Left ventricle myocardium inferior (tissue), 1 donor: ENCODE data around the gene NAP1L4. TPM values are rescaled to one million over a fixed set of nuclear protein-coding genes. Genes with fewer than 3 reads are reported as not detected.

ENCODE experiments used
- DNase-seq: peaks from one replicate; pipeline ENCODE4 v3.0.0-alpha.2; 2020
- H3K27ac ChIP-seq: fragments of 200-600 bp; replicated peaks from 2 replicates; pipeline ENCODE4 v1.8.0; 2021
- H3K27me3 ChIP-seq: fragments of 200-600 bp; 2 replicates; pipeline ENCODE4 v1.8.0; 2021; ENCODE audit warnings: low read depth
- H3K36me3 ChIP-seq: fragments of 200-600 bp; 2 replicates; pipeline ENCODE4 v1.8.0; 2021
- H3K4me1 ChIP-seq: fragments of 200-600 bp; 2 replicates; pipeline ENCODE4 v1.8.0; 2021
- H3K4me3 ChIP-seq: fragments of 200-600 bp; 2 replicates; pipeline ENCODE4 v1.8.0; 2021; ENCODE audit warnings: mild to moderate bottlenecking, moderate library complexity
- H3K9me3 ChIP-seq: fragments of 200-600 bp; replicated peaks from 2 replicates; pipeline ENCODE4 v1.8.0; 2021
- intact Hi-C: fragments of 100-400 bp; cut with micrococcal nuclease; formaldehyde crosslinking; loops from one replicate; pipeline ENCODE4 v1.11.0; 2022
- total RNA-seq: library from RNA; stranded (reverse); fragmentation: NEBNext Ultra II Directional; extraction: Animal tissue kit (Norgen Biotek cat#: 25700); gene quantifications from one replicate; pipeline ENCODE4 v1.2.1, GENCODE V29; 2021
- TF ChIP-seq, protein P1 (sequence below): fragments of 200-600 bp; IDR thresholded peaks from 2 replicates; pipeline ENCODE4 v1.8.0; 2021; ENCODE audit warnings: antibody characterized with exemption, mild to moderate bottlenecking, borderline replicate concordance
- donor health status: DM: no; HTN: yes; CAD: no; lungs with severe emphysema.

The NAP1L4 gene
- total RNA-seq, 1 donor from 2014 or later = 175 TPM

GRCh38 chr11:2945757-2946287, 46.3 kb downstream of the NAP1L4 start:
- no peaks in the 10 kb centered on the region for H3K27me3 ChIP-seq
- H3K36me3 ChIP-seq = peaks cover 38% of the 10 kb centered on the region
- H3K27ac ChIP-seq = peak overlapping the region; percentile 72
- H3K4me1 ChIP-seq = peaks cover 40% of the 10 kb centered on the region
- peak overlapping the region; percentile 49 for H3K4me3 ChIP-seq
- no peaks in the 10 kb centered on the region for H3K9me3 ChIP-seq
- intact Hi-C loops = no loop called here
- DNase-seq = no peak
- TF ChIP-seq, protein P1, sequence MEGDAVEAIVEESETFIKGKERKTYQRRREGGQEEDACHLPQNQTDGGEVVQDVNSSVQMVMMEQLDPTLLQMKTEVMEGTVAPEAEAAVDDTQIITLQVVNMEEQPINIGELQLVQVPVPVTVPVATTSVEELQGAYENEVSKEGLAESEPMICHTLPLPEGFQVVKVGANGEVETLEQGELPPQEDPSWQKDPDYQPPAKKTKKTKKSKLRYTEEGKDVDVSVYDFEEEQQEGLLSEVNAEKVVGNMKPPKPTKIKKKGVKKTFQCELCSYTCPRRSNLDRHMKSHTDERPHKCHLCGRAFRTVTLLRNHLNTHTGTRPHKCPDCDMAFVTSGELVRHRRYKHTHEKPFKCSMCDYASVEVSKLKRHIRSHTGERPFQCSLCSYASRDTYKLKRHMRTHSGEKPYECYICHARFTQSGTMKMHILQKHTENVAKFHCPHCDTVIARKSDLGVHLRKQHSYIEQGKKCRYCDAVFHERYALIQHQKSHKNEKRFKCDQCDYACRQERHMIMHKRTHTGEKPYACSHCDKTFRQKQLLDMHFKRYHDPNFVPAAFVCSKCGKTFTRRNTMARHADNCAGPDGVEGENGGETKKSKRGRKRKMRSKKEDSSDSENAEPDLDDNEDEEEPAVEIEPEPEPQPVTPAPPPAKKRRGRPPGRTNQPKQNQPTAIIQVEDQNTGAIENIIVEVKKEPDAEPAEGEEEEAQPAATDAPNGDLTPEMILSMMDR = no peak

- no peaks in the 10 kb centered on the region for H3K27me3 ChIP-seq
- peak; percentile 91 for DNase-seq
- H3K4me3 ChIP-seq = peak overlapping the region; percentile 49
- intact Hi-C loops = no loop called here
- H3K27ac ChIP-seq = peak overlapping the region; percentile 72
- H3K36me3 ChIP-seq = peaks cover 32% of the 10 kb centered on the region
- TF ChIP-seq, protein P1 = no peak
- H3K9me3 ChIP-seq = no peaks in the 10 kb centered on the region
- H3K4me1 ChIP-seq = peaks cover 46% of the 10 kb centered on the region
Observed at GRCh38 chr11:2945031-2945756, 46.9 kb downstream of the NAP1L4 start.

- TF ChIP-seq, protein P1 = no peak
- Histone ChIP-seq H3K27ac (peak overlapping the region; percentile 72), H3K4me3 (no peak overlapping the region), H3K36me3 (peaks cover 25% of the 10 kb centered on the region), H3K27me3 (no peaks in the 10 kb centered on the region), H3K4me1 (peaks cover 50% of the 10 kb centered on the region), H3K9me3 (no peaks in the 10 kb centered on the region)
- no peak for DNase-seq
- intact Hi-C loops = no loop called here
Observed at GRCh38 chr11:2944530-2944929, 47.6 kb downstream of the NAP1L4 start.

GRCh38 chr11:2943711-2944118, 48.4 kb downstream of the NAP1L4 start:
- no peak for DNase-seq
- peaks cover 17% of the 10 kb centered on the region for H3K36me3 ChIP-seq
- peaks cover 50% of the 10 kb centered on the region for H3K4me1 ChIP-seq
- H3K4me3 ChIP-seq = no peak overlapping the region
- intact Hi-C loops = no loop called here
- no peak overlapping the region for H3K27ac ChIP-seq
- H3K9me3 ChIP-seq = peaks cover 4% of the 10 kb centered on the region
- H3K27me3 ChIP-seq = no peaks in the 10 kb centered on the region
- TF ChIP-seq, protein P1 = no peak

DNA sequence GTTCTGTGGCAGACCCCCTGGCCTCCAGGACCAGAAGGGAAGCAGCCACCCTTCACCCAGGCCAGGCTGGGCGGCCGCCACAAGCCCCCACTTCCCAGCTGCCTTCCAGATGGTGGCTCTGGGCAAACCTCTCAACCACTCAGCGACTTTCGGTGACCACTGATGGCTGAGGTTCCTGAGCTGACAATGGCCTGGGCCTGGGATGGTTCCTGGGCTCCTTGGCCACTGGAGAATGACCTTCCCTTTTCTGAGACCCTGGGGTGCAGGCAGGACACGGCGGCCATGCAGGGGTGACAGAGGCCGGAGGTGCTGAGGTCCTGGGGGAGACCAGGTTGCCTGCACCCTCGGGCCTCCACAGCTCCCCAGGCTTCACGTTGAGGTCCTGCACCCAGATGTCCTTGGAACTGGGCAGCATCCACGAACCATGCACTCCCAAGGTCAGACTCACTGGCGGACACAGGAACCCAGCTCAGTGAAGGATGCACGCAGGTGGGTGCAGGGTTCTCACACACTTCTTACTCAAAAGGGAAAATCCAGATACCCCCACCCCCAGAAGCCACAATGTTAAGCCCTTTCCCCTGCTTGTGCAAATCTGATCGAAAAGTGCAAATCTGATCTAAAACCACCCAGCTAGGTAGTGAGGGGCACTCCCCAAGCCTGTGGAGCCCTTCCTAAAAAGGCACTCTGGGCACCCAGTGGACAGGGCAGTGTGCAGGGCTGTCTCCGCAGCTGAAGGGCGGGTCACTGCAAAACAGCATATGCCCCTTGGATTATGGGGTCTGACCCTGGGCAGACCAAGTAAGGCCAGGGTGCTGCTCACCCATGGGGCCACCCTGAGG, 49.0 kb downstream of the NAP1L4 start:
- H3K36me3 ChIP-seq = peaks cover 11% of the 10 kb centered on the region
- no peak overlapping the region for H3K4me3 ChIP-seq
- H3K27ac ChIP-seq = peak overlapping the region; percentile 1
- DNase-seq = no peak
- H3K27me3 ChIP-seq = no peaks in the 10 kb centered on the region
- H3K4me1 ChIP-seq = peaks cover 50% of the 10 kb centered on the region
- H3K9me3 ChIP-seq = peaks cover 7% of the 10 kb centered on the region
- TF ChIP-seq, protein P1 = no peak
- intact Hi-C loops = no loop called here
